ENCODE results near the gene PTH2.

GRCh38 chr19:49413348-49413747, 9.9 kb downstream of the PTH2 start:
- TF ChIP-seq POLR2A (IDR thresholded peaks at IDR 0.05) (no peak), CTCF (IDR thresholded peaks at IDR 0.05) (no peak)

All from uterus (tissue), 2 donors.